IPS DF 19.7 (cell line): ENCODE data around the gene HOXA6.

Experiments used
- DNase-seq: peaks from one replicate; pipeline ENCODE4 v3.0.0-alpha.2; 2013; ENCODE audit warnings: low read depth, low spot score

Gene HOXA6

GRCh38 chr7:27185013-27185853 lies 37.7 kb upstream of the HOXA6 start, which contains the start of gene HOXA11:
Gene HOXA11, minus strand, starts transcription at chr7:27185232. Its CDS starts 88 bp downstream, at chr7:27185144.
- no peak for DNase-seq

GRCh38 chr7:27184337-27185012 lies 36.9 kb upstream of the HOXA6 start:
- DNase-seq, result no peak

GRCh38 chr7:27183682-27184336 lies 36.2 kb upstream of the HOXA6 start:
- DNase-seq, result no peak

- DNase-seq, result no peak
Observed at GRCh38 chr7:27182861-27183681, 35.5 kb upstream of the HOXA6 start.

DNA sequence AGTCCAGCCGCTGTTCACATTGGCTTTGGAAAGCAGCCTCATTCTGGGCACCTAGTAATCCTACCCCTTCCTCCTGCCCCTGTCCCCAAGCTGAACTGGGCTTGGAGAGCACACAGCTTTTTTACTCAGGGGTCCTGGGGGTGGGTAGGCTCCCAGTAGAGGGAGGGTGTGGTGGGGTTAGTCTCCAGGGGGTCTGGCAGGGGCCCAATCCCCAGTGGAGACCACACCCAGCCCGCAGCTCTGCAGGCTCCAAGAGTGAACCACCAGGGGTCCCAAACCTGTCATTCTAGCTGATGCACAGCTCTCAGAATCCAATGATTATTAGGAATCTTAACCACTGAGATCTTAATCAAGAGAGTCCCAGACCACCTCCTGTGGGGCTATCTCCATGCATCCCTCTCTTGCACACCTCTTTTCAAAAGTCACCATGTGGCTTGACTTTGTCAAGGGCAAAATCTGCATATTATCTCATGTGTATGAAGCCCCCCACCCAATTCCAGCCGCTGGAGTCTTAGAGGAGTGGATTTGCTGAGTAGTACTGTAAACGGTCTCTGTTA lies 34.8 kb upstream of the HOXA6 start:
- no peak for DNase-seq

DNA sequence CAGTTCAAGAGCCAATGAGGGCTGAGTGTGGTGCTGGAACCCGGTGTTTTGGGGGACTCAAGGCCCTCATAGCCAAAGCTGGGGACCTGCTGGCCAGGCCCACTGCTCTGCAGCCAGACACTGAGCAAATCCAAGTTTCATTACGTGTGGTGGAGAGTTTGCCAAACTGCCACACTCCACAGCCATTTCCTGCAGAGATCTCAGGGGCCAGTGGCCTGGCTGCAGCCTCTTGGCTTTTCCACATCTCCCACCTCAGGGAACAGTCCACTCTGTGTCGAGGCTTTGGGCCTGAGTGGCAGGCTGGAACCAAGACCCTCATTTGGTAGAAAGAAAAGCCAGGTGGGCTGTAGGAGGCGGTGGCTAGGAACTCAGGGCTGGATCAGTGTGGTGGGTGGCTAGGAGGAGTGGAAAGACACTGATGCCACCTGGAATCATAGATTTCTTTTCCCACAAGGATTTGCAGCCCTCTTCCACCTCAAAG lies 34.3 kb upstream of the HOXA6 start:
- DNase-seq, result no peak

DNA sequence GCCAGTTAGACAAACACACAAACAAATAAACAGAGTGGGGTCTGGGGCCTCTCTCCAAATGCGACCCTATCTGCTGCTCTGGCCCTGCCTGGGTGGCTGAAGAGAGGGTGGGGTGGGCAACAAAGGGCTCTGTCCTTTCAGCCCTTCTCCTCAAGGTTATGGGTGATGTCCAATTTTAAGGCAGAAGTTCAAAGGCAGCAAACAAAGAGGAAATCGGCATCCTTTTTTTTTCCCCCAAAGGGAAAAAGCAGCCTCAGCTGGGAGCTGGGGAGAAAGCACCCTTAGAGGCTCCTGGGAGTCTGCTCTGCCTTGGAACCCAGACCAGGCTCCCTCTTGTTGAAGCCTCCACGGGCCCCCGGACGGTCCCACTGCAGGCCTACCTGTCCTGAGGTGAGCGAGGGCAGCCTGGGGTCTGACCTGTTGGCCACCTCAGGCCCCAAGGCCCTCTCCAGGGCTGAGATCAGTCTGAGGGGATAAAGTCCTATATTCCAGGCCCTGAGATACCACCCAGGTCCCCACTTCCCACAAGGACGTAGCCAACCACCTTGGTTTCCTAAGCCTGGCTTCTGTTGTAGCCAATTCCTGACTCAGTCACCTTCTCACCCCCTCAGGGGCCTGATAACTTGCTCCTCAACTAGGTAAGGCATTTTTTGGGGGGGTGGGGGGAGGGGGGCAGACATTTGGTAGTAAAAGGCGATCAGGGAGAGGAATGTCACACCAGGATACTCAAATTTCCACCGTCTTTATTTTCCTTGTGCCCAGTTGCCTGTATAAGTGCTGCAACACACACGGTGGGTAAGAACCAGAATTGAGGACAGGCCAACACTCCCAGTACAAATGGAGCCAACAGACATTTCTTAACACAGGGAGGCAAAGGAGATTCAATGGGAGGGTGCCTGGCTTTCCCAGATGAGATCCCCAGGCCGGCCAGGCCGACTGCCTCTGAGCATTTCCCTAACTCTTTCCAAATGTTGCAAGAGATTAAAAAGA lies 33.2 kb upstream of the HOXA6 start:
- no peak for DNase-seq

- no peak for DNase-seq
Observed at GRCh38 chr7:27179503-27180430, 32.2 kb upstream of the HOXA6 start.

DNA sequence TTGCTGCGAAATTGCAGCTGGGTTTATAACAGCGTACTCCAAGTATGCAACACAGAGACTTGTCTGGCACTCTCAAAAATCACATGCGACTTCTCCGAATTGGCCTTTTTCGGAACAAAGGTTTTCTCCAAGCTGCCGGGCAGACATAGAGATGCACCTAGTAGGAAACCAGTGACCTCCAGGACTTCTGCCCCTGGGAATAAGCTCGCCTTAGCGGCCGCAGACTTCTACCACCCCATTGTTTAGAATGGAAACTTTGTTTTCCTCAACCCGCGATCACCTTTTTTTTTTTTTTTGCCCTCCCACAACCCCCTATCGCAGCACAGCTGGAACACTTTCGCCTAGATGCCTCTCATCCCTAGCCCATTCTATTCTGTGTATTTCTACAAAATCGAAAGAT lies 31.5 kb upstream of the HOXA6 start:
- no peak for DNase-seq

DNA sequence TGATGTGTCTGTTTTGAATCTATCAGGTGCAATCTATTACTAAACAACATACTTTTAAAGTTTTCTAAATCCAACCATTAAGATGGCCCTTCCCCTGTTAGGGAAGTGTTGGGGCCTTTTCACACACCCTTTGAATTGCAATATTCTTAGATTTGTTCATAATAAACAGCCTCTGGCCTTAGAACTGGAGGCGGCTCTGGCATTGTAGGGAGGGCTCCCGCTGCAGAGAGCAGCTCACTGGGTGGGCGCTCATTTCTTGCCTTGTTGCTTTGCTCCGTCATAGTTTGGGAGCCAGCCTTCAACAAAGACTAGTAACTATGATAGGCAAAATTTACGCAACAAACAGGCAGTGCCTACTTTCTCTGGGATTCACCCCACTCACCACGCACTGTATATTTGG lies 30.8 kb upstream of the HOXA6 start:
- DNase-seq, result no peak

- no peak for DNase-seq
Observed at GRCh38 chr7:27177795-27178320, 30.3 kb upstream of the HOXA6 start.

DNA sequence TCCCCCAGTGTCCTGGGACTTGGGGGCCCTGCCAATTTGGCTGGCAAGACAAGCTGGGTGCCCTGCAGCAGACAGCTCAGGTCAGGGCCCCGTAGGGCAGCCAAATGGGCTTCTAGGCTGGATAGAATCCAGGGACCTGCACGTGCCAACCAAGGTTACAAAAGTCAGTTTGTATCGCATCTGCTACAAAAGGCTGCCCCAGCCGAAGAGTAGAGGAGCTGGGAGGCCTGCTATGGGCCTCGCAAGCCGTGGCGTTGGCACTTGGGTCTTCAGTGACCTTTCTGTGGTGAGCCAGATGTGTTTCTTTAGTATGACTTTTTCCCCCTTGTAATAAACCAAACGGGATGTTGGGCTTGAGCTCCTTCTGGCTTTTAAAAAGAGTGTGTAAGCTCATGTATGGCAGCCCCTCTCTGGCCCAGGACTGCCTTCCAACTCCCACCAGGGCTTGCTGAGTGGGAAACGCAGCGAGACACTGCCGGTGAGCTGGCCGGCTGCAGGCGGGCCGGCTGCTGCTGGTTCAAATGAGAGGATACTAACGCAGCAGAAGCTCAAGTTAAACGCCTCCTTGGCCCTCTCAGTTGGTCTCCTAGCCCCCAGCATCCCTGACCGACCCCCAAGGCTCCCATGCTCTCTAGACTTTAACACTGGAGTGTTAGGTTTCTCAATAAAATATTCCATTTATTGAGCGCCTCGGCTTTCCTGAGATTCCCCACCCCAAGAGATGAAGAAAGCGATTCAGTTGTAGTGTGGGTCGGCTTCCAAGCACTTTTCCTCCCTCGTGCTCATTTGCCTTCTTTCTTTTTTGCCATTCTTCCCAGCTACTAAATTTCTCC lies 29.6 kb upstream of the HOXA6 start:
- no peak for DNase-seq

GRCh38 chr7:27176524-27176845 lies 28.9 kb upstream of the HOXA6 start:
- no peak for DNase-seq

GRCh38 chr7:27175626-27176523 lies 28.3 kb upstream of the HOXA6 start:
- no peak for DNase-seq

GRCh38 chr7:27174874-27175625 lies 27.5 kb upstream of the HOXA6 start:
- DNase-seq, result no peak
